ENCODE measurements around the gene RPL37. TPM values are rescaled to one million over a fixed set of nuclear protein-coding genes. Genes with fewer than 3 reads are reported as not detected.

RPL37 gene
- 2,503 to 3,426 TPM (median 2,562 TPM) in 5 replicates for total RNA-seq (2022; extraction: Qiagen RNA extraction)

DNA sequence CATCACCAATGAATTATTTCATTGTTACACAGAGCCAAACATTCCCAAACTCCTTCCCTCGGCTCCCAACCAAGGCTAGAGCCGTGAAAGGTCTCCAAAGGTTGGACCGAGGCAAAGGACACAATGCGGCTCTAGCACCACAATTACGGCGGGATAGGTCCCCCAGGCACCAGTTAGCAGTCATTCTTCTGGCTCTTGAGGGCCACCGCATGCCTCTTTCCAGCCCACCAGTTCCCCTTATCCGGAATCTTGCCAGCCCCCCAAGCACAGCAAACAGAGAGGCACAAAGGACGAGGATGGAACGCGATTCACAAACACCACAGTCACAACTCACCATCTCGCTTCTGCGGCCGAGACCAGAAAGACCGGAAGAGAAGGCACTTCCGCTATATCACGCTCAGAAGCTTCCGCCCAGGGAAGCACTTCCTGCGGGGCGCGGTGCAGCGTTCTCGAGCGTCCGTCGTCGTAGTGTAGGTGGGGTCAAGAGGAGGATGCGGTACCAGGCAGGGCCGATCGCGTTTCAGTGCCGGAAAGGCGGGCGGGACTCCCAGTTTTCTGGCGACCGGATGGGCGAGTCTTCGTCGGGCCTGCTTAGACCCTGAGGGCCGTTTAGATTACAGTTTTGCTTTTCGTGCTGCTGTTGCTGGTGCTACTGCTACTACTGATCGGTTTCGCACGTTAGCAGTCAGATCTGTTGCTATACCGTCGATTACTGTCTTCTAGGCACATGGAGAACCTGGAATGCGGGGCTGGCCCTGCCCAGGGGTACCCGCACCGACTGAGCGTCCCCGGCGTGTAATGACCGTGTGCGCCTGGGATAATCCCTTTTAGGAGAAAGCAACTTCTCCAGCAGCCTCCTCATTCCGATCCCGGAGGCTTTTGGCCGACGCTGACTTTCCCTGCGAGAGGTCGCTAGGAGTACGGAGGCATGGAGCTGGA is at the start of gene RPL37:
Gene RPL37 (minus strand): TSS at position 374 of the 939 bp plus-strand sequence. CDS start 37 bp downstream, at position 337.

DNA sequence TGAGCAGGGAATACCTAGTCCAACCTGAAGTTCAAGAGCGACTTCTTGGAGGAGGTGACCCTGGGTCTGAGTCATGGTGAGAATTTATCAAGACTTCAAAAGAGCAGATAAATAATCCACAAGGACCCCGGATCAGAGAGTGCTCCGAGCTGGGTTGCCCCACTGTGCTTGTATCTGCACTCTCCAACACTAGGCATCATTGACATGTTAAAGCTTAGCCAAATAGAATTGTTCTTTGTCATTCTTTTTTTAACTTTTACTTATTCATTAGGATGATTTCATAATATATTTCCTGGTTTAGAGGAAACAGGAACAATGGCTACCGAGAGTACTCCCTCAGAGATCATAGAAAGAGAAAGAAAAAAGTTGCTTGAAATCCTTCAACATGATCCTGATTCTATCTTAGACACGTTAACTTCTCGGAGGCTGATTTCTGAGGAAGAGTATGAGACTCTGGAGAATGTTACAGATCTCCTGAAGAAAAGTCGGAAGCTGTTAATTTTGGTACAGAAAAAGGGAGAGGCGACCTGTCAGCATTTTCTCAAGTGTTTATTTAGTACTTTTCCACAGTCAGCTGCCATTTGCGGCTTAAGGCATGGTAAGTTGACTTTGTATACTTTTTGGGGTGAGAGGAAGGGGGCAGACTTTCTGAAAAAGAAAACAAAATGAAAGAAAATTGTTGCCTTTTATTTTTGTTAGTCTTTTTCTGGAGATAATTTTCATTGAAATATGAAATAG is 6.2 kb upstream of the RPL37 start, which contains the start of gene CARD6:
Gene CARD6 (plus strand): TSS at position 300 of the 738 bp plus-strand sequence. CDS start 16 bp downstream, at position 316.

DNA sequence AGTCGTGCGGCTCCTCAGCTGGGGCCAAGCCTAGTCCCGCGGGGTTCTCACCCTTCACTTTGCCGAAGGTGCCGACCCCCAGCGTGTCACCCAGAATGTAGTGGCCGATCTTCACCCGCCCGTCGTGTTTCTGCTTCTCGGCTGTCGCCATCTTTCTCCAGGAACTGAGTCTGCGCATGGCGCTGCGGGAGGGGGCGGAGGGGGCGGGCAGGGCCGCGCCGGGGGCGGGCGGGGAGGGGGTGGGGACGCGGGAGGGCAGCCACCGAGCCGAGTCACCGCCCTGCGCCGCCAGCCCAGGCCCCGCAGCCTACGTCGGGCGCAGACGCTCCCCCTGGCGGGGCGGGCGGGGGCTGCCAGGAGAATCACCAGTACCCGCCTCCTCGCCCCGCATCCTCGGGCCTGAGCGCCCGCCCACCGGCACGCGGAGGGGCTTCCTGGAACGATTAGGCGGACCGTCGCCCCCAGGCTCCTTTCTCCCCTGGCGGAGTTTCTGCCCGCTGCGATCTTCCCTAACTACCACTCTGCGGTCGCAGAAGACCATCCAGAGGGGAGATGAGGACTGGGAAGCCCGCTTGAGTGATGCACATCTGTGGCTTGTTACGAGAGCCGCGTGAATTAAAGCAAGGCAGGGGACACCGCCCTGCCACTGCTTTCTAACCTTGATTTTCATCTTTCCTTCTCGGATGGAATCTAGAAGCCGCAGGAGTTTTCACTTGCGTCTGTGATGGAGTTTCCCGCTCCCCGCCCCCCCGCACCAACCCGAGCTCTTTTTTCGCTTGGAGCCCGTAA is 36.8 kb downstream of the RPL37 start, which contains the start of gene PRKAA1:
Gene PRKAA1 (minus strand): TSS at position 363 of the 789 bp plus-strand sequence. CDS start 185 bp downstream, at position 178.

Other genes with a start within 250 kb of the RPL37 start
- 5.3 to 9.1 TPM (median 7.7 TPM) in 5 replicates for gene PTGER4, start 155.3 kb downstream of the RPL37 start, total RNA-seq (2022; extraction: Qiagen RNA extraction)
- gene TTC33, start 79.3 kb downstream of the RPL37 start, total RNA-seq (2022; extraction: Qiagen RNA extraction): 8.2 to 13.9 TPM (median 11.9 TPM) in 5 replicates
- 34.4 to 55.1 TPM (median 52.5 TPM) in 5 replicates for gene PRKAA1, start 36.8 kb downstream of the RPL37 start, total RNA-seq (2022; extraction: Qiagen RNA extraction)
- 2.3 to 3.2 TPM (median 2.6 TPM) in 5 replicates for gene CARD6, start 6.1 kb upstream of the RPL37 start, total RNA-seq (2022; extraction: Qiagen RNA extraction)
- gene C7, start 74.3 kb upstream of the RPL37 start, total RNA-seq (2022; extraction: Qiagen RNA extraction): not detected in 5 replicates
- not detected in 5 replicates for gene MROH2B, start 236.1 kb upstream of the RPL37 start, total RNA-seq (2022; extraction: Qiagen RNA extraction)